Stimulated activated CD4-positive, alpha-beta T cell treated with anti-CD3 and anti-CD28 coated beads, Interleukin-4, amount 100 ng/mL, for 1 hour (primary cell): ENCODE data around the gene ANO9.
"Not testable (repeated sequence)": the region's sequence is repeated elsewhere in the genome, so short reads cannot be mapped to it uniquely, and the experiment has no call there.

Source experiments
- DNase-seq: peaks from one replicate; pipeline ENCODE4 v3.0.0-alpha.2; 2020

Gene ANO9

DNA sequence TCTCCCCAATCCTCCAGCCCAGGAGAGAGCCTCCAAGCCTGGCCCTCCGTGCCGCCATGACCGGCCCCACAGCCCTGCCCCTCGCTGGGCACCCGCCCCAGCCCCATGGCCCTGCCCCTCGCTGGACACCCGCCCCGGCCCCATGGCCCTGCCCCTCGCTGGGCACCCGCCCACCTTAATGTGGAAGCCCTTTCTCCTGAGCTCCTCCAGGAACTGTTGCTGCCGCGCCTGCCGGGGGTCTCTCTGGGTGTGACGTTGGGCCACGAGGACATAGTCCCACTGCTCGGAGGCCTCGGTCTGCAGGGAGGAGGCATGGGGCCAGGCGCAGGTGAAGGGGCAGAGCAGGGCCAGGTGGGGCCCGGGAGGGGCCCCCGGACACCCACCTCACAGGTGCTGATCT, 8.2 kb downstream of the ANO9 start:
- DNase-seq: no peak

DNA sequence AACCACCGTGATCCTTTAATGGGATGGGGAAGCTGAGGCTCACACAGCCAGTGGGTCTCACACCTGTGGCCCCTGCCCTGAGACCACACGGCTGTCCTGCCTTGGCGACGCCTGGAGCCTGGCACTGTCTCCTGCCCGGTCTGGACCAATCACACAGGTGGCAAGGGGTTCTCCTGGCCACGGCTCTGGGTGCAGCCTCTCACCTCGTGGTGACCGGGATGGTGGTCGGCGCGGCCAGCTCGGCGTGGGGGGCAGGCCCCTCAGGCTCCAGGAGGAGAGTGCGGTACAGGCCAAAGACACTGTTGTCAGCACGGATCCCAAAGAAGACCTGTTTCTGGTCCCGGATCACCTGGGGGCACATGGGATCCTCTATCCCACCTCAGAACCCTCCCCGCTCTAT, 8.7 kb downstream of the ANO9 start:
- DNase-seq: no peak

GRCh38 chr11:432501-433100, 9.2 kb downstream of the ANO9 start:
- no peak for DNase-seq

DNA sequence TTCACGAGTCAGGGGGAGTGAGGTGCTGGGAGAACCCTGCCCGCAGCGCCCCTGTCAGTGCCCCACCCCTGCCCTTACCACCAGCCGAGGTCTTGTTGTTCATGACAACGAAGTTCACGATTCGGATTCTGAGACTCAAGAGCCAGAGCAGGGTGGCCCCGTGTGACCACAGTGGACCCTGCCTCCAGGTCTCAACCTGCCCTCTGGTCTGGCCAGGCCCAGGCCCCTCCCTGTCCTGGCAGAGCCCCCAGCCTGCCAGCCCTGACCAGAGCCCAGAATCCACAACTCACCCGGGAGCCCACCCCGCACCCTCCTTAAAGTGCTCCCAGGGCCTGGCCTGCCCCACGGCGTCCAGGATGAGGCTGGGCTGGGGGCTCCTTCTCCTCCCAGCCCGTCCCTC, 9.9 kb downstream of the ANO9 start:
- DNase-seq: no peak

DNA sequence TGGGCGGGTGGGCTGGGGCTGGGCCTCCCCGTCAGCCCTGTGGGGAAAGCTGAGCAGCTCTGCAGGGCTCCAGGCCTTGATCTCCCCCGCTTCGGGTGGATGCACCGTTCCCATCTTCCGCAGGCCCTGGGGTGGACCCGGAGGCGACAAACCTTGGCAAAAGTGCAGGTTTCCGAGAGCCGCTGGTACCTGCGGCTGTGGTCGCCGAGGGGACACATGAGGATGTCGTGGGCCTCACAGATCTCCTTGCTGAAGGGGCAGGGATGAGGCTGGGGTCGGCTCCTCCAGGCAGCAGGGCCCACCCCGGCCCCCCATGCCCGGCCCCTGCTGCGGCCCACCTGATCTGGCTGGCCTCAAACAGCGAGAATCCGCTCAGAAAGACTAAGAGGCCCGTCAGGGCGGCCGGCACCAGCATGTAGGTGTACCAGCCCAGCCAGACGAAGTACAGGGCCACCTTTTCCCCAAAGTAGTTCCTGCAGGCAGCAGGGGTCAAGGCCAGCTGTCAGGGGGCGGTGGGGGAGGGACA, 11.8 kb downstream of the ANO9 start:
- DNase-seq: no peak

GRCh38 chr11:429391-429790, 12.4 kb downstream of the ANO9 start:
- no peak for DNase-seq

- DNase-seq: no peak
Observed at GRCh38 chr11:428295-428694, 13.5 kb downstream of the ANO9 start.

- no peak for DNase-seq
Observed at GRCh38 chr11:426851-427250, 15.0 kb downstream of the ANO9 start.

DNA sequence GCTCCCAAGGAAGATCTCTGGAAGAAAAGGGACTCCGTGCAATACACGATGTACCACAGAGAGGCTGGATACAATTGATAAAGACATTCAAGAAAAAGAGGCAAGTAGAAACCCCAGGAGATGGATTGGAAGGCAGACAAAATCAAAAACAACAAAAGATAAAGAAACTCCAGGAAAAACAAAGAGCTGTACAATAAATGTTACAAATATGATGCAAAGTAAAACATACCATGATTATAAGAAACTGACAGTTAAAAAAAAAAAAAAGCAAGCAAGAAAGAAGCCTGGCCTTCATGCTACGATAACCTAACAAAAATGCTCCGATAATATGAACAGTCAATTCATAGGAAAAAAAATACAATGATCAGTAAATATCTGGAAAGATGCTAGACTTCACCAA, 16.5 kb downstream of the ANO9 start:
- DNase-seq: no peak

GRCh38 chr11:424766-425165, 17.0 kb downstream of the ANO9 start:
- DNase-seq: not testable (repeated sequence)

DNA sequence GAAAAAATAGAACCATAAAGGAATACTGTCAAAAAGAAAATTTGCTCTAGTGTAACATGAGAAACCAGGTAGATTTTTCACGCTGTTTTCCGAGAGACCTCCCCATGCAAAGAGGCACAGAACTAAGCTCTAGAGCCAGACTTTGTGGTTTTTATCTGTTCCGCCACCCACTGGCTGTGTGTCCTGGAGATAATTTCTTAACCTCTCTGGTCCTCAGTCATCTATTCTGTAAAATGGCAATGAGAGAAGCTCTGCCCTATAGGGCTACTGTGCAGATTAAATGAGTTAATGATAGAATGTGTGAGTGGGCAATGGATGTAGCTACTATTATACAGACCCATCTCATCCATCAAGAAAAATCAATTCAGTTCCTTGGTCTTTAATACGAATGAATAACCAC, 17.6 kb downstream of the ANO9 start:
- no peak for DNase-seq

DNA sequence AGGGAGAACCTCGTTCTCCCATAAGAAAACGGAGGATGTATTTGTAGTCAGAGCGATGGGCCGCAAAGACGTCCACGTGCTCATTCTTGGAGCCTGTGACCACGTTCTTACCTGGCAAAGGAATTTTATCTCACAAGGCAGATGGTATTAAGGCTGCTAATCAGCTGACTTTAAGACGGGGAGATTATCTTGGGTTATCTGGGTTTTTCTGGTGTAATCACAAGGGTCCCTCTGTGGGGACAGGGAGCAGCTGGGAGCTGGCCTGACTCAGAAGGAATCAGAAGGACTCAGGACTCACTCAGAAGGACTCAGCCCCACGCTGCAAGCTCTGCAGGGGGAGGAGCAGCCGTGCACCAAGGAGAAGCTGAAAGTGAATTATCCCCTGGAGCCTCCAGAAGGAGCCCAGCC, 19.6 kb downstream of the ANO9 start:
- DNase-seq: no peak

GRCh38 chr11:420911-421321, 20.9 kb downstream of the ANO9 start:
- DNase-seq: no peak

GRCh38 chr11:420054-420910, 21.5 kb downstream of the ANO9 start:
- DNase-seq: no peak

DNA sequence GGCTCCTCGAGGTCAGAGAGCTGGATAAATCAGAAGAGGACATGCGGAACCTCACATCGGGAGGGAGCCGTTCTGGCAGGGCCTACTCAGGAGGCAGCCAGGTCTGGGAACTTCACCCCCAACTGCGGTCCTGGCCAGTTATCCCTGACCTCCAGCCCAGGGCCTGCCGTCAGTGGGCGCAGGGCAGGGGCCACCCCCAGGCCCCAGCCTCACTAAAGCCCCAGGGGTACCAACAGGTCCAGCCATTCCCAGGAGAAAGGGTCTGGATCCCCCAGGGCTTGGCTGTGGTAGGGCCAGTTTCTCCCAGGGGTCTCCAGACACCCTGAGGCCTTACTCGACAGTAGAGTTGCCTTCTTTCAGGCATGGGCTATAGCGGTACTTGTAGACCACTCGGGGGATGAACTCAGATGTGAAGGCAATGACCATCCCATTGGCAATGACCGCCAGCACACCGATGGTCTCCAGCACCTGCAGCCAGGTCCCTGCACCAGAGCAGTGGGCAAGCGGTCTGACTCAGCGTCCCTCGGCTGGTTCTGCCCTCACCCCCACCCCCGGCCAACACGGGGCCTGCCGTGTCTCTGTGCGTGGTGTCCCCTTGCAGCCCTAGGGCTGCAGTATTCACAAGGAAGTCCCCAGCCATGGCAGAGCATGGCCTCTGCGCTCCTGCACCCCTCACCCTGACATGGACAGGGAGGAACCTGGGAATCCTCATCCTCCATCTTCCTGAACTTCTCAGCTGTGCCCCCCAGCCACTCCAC, 22.4 kb downstream of the ANO9 start:
- no peak for DNase-seq

- DNase-seq: no peak
Observed at GRCh38 chr11:418343-419247, 23.2 kb downstream of the ANO9 start.

DNA sequence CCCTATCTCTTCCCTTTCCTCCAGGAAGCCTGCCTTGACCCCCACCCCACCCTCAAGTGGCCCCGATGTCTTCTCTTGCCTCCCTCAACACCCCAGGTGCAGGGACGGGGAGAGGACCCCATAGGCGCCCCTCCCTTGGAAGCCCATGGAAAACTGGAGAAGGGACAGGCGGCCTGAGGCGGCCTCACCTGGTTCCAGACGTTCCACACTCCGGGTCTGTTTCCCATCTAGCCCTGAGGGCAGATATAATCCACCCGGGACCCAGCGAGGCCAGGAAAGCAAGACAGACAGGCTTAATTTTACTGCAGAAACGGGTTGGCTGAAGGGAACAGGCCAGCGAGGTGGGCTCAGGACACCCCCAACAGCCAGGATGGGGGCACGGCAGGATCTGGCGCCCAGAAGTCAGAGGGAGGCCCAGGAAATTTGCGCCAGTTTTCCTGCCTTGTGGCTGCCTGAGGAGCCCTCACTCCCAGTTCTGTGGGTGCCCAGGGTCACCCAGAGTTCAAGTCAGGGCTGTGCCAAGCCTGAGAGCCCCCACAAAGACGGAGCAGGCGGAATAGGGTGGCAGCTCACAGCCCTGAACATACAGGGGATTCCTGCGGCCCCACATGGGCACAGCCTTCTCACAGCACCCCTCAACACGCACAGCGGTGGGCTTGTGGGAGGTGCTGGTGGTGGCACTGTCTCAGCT, 24.0 kb downstream of the ANO9 start:
- no peak for DNase-seq

- DNase-seq: peak; percentile 47
Observed at GRCh38 chr11:416757-417621, 24.8 kb downstream of the ANO9 start.

GRCh38 chr11:416051-416756, 25.6 kb downstream of the ANO9 start:
- DNase-seq: no peak

- DNase-seq: no peak
Observed at GRCh38 chr11:415640-416041, 26.2 kb downstream of the ANO9 start.
